HG03521 (cell line): ENCODE measurements around the gene ZNF502.

Source experiments
- ATAC-seq: cut with Tn5 transposase; IDR thresholded peaks from one replicate; pipeline ENCODE4 v1.9.1; 2021; ENCODE audit warnings: mild to moderate bottlenecking, moderate library complexity; ENCODE audit not compliant: unreplicated experiment

The ZNF502 gene

DNA sequence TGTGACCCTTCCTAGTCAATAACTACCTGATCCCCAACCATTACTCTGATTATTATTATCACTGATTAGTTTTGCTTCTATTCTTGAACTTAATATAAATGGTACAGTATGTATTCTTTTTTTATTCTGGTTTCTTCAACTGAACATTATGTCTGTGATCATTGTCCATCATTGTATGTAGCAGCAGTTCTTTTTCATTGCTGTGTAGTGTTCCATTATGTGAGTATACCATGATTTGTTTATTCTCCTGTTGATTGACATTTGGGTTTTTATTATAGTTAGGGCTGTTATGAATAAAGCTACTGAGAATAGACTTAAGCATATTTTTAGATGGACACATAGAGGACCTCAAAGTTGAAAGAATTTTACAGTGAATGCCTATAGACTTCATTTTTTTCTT, 51.8 kb downstream of the ZNF502 start:
- ATAC-seq, result no peak

DNA sequence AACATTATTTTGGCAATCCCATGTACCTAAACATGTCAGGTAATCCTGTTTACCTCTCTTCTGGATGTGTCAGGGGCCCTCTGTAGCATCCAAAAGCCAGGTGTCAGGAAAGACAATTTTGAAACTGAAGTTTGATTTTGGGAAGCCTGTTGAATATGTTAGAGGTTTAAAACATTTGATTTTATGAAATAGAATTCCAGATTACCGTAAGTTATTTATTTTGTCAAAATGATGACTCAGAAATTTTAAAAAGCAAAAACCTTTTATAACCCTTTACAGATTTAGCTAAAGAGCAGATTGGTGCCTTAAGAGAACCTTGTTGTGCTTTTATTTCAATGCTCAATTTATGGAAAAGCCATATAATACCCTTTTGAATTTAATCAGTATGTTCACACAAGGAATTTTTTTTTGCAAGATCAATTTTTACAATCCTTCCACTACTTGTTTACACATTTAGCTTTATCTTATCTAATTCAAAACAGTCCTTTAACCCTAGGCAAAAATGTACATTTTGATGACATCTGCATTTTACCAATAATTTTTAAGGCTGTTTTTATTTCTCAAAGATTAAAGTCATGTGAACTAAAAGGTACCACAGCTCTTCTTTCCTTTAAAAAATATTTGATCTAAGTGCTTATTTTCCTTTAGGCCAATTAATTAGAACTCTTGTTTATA, 59.1 kb downstream of the ZNF502 start:
- ATAC-seq, result no peak

DNA sequence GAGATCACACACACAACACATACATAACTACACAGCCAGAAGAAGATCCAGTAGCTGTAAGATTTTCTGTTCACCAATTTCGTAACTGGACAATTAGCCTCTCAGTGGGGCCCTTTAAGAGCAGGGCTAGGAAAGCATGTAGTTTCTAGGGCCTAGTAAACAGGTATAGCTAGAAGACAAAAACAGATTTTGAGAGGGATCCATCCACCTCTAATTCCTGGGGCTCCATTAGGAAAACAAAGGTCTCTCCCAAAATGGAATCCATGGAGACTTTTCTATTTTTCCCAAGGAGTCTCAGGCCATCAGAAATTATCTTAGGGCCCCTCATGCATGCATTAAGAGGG, 59.6 kb downstream of the ZNF502 start:
- ATAC-seq, result no peak
